Neuron (in vitro differentiated cells): ENCODE results near the gene TEAD4.

Experiments
- H2AFZ ChIP-seq: one replicate; pipeline ENCODE4 v1.6.1; 2013; ENCODE audit warnings: low read depth, mild to moderate bottlenecking, inconsistent platforms, low read length, moderate library complexity
- H3K27me3 ChIP-seq: one replicate; pipeline ENCODE4 v1.6.1; 2013; ENCODE audit warnings: low read length; ENCODE audit not compliant: insufficient read depth
- H3K36me3 ChIP-seq: one replicate; pipeline ENCODE4 v1.6.1; 2013; ENCODE audit warnings: low read length; ENCODE audit not compliant: insufficient read depth
- H3K4me1 ChIP-seq: one replicate; pipeline ENCODE4 v1.6.1; 2013; ENCODE audit warnings: low read length; ENCODE audit not compliant: insufficient read depth
- H3K4me3 ChIP-seq: 2 replicates; pipeline ENCODE4 v1.5.1; 2013; ENCODE audit warnings: mild to moderate bottlenecking, low read length, moderate library complexity
- H3K9me3 ChIP-seq: one replicate; pipeline ENCODE4 v1.6.1; 2013; ENCODE audit warnings: low read length

Gene TEAD4

DNA sequence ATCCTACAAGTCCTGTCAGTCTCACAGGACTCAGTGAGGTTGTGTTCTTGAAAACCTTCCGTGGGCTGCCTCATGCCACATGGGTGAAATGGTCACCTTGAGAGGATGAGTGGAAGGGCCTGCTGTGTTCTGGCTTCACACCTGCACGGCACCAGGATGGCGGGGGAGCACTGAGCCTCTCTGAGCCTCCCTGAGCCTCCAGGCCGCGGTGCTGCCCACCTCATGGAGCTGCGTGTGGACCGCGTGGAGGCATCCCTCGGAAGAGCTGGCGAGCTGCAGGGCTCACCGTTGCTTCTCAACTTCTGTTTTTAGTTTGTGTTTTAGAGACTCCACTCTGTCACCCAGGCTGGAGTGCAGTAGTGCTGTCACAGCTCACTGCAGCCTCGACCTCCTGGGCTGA lies 56.2 kb downstream of the TEAD4 start:
- Histone ChIP-seq H3K27me3 (no peaks in the 10 kb centered on the region), H3K9me3 (no peaks in the 10 kb centered on the region), H3K4me3 (no peak overlapping the region), H3K4me1 (no peaks in the 10 kb centered on the region), H2AFZ (no peak overlapping the region), H3K36me3 (peaks cover 8% of the 10 kb centered on the region)

DNA sequence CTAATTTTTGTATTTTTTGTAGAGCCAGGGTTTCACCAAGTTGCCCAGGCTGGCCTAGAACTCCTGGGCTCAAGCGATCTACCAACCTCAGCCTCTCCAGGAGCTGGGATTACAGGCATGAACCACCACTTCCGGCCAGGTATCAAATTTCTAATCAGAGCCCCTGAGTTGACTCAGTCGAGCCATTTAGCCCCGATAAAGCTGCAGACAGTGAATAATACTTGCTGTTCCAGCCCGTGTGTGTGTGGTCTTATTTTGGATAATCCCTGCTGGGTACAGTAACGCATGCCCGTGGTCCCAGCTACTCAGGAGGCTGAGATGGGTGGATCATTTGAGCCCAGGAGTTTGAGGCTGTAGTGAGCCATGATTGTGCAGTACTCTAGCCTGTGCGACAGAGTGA lies 57.0 kb downstream of the TEAD4 start:
- H3K36me3 ChIP-seq: peaks cover 8% of the 10 kb centered on the region
- no peaks in the 10 kb centered on the region for H3K27me3 ChIP-seq
- H3K9me3 ChIP-seq: no peaks in the 10 kb centered on the region
- no peaks in the 10 kb centered on the region for H3K4me1 ChIP-seq
- H3K4me3 ChIP-seq: no peak overlapping the region
- no peak overlapping the region for H2AFZ ChIP-seq

DNA sequence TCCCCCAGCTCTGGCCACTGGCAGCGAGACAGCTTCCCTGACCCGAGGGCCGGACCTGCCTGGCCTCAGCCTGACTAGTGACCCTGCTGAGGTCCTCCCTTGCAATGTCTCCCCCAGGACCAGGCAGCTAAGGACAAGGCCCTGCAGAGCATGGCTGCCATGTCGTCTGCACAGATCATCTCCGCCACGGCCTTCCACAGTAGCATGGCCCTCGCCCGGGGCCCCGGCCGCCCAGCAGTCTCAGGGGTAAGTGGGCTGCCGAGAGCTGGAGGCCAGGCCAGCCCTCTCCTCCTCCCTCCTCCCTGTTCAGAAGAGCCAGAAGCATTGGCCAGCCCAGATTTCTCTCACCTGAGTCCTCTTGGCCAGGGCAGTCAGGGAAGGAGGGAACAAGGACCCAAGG lies 58.1 kb downstream of the TEAD4 start:
- peaks cover 10% of the 10 kb centered on the region for H3K36me3 ChIP-seq
- H2AFZ ChIP-seq: no peak overlapping the region
- no peaks in the 10 kb centered on the region for H3K4me1 ChIP-seq
- no peaks in the 10 kb centered on the region for H3K27me3 ChIP-seq
- H3K4me3 ChIP-seq: no peak overlapping the region
- H3K9me3 ChIP-seq: no peaks in the 10 kb centered on the region

DNA sequence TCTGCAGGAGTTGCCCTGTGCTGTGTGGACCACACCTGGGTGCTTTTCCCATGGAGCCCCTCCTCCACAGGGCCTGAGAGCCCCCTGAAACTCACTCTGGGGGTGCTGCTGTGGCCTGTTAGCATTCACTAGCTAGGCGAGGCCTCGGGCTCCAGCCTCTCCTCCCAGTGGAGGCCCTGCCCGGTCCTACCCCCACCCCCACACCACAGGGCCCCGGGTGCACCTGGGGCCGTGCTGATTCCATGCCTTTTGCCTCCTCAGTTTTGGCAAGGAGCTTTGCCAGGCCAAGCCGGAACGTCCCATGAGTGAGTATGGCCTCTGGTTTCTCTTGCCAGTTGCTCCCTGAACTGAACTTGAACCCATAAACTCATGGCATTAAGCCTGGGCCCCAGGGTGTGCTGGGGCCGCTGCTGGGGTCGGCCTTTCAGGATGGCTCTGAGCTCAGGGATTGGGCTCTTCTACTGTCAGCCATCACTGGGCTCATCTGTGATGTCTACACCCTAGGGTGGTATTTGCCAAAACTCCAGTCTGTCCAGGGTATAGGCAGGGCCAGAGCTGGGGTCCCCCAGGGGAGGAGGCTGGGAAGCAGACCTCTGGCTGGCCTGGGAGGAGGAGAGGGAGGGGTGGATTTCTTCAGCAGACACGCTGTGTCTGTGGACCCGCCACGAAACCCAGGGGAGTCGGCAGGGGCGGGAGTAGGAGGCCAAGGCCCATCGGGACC lies 59.2 kb downstream of the TEAD4 start:
- H3K9me3 ChIP-seq: no peaks in the 10 kb centered on the region
- H3K27me3 ChIP-seq: no peaks in the 10 kb centered on the region
- H3K36me3 ChIP-seq: peaks cover 13% of the 10 kb centered on the region
- no peak overlapping the region for H2AFZ ChIP-seq
- no peak overlapping the region for H3K4me3 ChIP-seq
- H3K4me1 ChIP-seq: no peaks in the 10 kb centered on the region

DNA sequence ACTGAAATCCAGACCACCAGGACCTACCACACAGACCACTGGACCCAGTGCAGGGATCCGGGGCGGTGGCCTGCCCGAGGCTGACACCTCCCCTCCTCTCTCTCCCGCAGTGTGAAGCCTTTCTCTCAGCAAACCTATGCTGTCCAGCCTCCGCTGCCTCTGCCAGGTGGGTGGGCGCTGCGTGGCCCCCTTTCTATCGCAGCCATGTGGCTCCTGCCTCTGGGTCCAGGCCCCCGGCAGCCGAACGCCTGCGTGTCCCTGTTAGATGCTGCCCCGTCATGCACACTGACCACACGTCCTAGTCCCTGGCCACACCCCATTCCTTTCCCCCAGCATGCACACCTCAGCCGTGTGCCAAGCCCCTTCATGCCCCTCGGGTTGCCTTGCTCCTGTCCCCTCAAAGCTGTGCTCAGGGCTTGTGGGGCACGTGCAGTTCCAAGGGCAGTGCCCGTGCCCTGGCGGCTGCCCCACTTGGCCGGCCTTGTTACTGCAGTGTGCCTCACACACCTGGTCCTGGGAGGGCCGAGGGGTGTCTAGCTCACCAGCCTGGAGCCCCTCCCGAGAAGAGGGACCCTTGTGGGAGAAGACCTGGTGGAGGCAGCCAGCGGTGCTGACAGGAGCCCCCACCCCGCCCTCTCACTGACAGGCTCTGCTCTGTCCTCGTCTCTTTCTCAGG lies 59.9 kb downstream of the TEAD4 start:
- no peaks in the 10 kb centered on the region for H3K27me3 ChIP-seq
- H3K9me3 ChIP-seq: no peaks in the 10 kb centered on the region
- no peaks in the 10 kb centered on the region for H3K4me1 ChIP-seq
- peaks cover 13% of the 10 kb centered on the region for H3K36me3 ChIP-seq
- H3K4me3 ChIP-seq: no peak overlapping the region
- no peak overlapping the region for H2AFZ ChIP-seq

DNA sequence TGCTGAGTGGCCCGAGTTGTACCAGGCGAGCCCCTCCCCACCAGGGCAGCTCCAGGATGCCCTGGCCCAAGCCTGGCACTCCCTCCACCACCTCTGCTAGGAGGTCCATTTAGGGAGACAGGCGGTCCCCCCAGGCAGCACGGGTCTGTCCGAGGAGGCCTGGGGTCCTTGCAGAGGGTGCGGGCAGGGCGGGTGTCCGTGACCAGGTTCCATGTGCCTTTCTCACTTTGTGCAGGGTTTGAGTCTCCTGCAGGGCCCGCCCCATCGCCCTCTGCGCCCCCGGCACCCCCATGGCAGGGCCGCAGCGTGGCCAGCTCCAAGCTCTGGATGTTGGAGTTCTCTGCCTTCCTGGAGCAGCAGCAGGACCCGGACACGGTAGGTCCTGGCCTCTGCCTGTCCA lies 61.2 kb downstream of the TEAD4 start:
- Histone ChIP-seq H3K9me3 (no peaks in the 10 kb centered on the region), H3K27me3 (no peaks in the 10 kb centered on the region)

DNA sequence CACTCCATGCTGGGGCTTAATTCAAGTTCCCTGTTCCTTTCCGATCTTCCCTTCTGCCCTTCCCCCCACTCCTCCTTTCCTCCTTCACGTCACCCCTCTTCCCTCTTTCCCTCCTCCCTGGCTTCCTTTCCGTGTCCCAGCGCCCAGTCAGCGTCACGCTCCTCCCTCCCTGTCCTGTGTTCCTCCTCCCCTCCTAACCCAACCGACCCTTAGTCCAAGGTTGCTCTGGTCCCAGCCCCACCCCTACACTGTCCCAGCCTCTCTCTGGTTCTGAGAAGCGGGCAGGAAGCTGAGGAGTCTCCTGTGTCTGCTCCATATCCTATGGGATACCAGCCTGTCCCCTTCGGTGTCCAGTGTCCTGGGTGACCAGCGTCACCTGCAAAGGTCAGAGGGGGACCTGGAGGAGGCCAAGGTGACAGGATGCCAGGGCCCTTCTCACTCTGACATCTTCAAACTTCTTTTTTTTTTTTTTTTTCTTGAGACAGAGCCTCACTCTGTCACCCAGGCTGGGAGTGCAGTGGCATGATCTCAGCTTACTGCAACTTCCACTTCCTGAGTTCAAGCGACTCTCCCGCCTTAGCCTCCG lies 61.7 kb downstream of the TEAD4 start:
- H3K27me3 ChIP-seq: no peaks in the 10 kb centered on the region
- no peak overlapping the region for H3K4me3 ChIP-seq
- H2AFZ ChIP-seq: no peak overlapping the region
- H3K36me3 ChIP-seq: peaks cover 13% of the 10 kb centered on the region
- H3K4me1 ChIP-seq: no peaks in the 10 kb centered on the region
- H3K9me3 ChIP-seq: no peaks in the 10 kb centered on the region

More for the DNA sequence above, 61.2 kb downstream of the TEAD4 start:
- Histone ChIP-seq H3K4me3 (no peak overlapping the region), H2AFZ (no peak overlapping the region), H3K4me1 (no peaks in the 10 kb centered on the region), H3K36me3 (peaks cover 13% of the 10 kb centered on the region)

DNA sequence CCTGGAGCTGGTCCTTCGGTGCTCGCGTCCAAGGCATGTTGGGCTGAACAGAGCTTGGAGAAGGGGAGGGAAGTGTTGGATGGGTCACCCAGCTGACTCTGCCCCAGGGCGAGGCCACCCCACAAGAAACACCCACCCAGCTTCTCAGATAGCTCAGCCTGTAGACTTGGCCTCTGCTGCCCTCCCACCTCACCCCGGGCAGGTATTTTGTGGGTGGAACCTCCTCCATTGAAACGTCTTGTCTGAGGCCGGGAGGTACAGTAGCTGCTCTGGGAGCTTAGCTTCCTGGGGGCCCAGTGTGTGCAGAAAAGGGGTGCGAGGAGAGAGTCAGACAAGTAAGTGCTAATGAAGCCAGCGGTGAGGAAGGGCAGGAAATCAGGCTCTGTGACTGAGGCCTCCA lies 63.2 kb downstream of the TEAD4 start:
- Histone ChIP-seq H3K4me3 (no peak overlapping the region), H2AFZ (no peak overlapping the region), H3K9me3 (no peaks in the 10 kb centered on the region), H3K36me3 (peaks cover 17% of the 10 kb centered on the region), H3K27me3 (no peaks in the 10 kb centered on the region), H3K4me1 (no peaks in the 10 kb centered on the region)

DNA sequence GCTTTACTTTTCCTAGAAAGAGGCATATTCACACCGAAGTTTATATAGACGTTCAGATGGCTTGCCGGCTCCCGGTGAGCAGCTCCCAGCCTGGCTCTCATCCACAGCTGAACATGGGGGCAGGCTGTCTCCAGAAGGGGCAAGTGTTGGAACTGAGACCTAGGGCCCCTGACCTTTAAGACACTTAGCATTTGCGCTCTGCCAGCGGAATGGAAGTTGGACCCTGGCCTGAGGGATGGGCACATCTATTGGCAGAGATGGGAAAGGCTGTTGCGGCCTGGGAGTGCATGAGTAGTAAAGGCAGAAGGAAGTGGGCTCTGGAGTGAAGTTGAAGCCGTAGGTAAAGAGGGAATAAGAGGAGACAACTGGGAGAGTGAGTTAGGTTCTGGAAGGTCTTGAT lies 63.8 kb downstream of the TEAD4 start:
- Histone ChIP-seq H3K4me3 (no peak overlapping the region), H3K36me3 (peaks cover 17% of the 10 kb centered on the region)

DNA sequence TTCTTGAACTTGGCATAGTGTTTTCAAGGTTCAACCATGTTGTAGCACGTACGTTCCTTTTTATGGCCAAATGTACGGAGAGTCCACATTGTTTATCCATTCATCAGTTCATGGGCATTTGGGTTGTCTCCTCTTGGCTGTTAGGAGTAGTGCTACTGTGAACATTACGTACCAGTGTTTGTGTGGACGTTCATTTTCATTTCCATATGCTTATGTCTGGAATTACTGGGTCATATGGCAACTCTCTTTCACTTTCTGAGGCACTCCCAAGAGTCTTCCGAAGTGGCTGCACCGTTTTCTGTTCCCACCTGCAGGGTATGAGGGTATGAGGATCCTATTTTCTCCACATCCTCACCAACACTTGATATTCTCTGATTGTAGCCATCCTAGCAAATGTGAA lies 68.9 kb downstream of the TEAD4 start:
- Histone ChIP-seq H3K27me3 (no peaks in the 10 kb centered on the region), H2AFZ (no peak overlapping the region), H3K4me1 (peaks cover 6% of the 10 kb centered on the region), H3K4me3 (no peak overlapping the region), H3K36me3 (peaks cover 10% of the 10 kb centered on the region), H3K9me3 (no peaks in the 10 kb centered on the region)

More for the DNA sequence above, 63.8 kb downstream of the TEAD4 start:
- H3K27me3 ChIP-seq: no peaks in the 10 kb centered on the region
- H3K9me3 ChIP-seq: no peaks in the 10 kb centered on the region
- no peaks in the 10 kb centered on the region for H3K4me1 ChIP-seq
- H2AFZ ChIP-seq: no peak overlapping the region

DNA sequence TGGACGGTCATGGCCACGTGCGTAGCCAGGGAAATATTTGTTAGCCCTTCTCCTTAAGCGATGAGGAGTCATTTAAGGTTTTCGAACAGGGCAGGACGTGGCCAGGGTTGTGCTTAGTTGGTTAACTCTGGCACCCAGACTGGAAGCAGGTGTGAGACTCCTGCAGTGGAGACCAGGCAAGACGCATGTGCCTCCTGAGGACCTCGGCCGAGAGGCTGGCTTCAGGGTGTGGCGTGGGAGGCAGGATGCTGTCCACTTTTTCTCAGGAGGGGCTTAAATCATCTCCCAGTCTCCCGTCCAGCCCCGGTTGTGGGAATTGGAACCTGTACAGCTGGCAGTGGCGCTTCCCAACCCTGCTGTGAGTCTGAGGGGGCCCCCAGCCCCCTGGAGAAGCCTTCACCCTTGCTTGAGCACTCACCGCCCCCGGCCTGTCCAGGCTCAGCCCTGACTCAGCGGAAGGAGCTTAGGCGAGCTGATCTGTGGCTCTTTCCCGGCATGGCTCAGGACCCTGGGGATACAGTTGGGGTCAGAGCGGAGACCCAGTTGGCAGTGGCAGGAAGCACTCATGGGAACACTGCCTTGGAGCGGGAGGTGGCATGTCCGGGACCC lies 71.7 kb downstream of the TEAD4 start:
- H3K27me3 ChIP-seq: no peaks in the 10 kb centered on the region
- H3K36me3 ChIP-seq: peaks cover 10% of the 10 kb centered on the region
- H3K4me3 ChIP-seq: no peak overlapping the region
- peaks cover 22% of the 10 kb centered on the region for H3K4me1 ChIP-seq
- no peak overlapping the region for H2AFZ ChIP-seq
- H3K9me3 ChIP-seq: no peaks in the 10 kb centered on the region

DNA sequence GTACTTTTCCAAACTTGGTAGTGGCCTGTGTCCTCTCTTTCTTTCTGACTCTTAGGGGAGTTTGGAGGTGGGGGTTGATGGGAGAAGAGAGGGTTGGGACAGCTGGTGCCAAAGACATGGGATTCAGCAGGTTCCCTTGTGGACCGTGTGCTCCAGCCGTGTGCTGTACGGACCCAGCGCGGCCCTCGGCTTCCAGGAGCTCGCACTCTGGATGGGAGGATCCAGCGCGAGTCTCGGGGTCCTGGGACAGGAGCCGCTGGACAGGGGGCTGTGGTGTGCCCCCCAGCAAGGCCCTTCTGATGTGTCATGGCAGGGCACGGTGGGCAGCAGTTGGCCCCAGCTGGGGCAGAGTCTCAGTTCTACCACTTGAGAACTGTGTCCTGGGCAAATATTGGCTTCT lies 73.0 kb downstream of the TEAD4 start:
- no peak overlapping the region for H3K4me3 ChIP-seq
- peaks cover 6% of the 10 kb centered on the region for H3K36me3 ChIP-seq
- H3K9me3 ChIP-seq: no peaks in the 10 kb centered on the region
- H3K27me3 ChIP-seq: no peaks in the 10 kb centered on the region
- H3K4me1 ChIP-seq: peaks cover 29% of the 10 kb centered on the region
- H2AFZ ChIP-seq: no peak overlapping the region
